ENCODE results near the gene SAAL1.
"Not testable (repeated sequence)": the region's sequence is repeated elsewhere in the genome, so short reads cannot be mapped to it uniquely, and the experiment has no call there.

SAAL1 gene

GRCh38 chr11:18105802-18106574 is at the start of gene SAAL1:
TSS of gene SAAL1 (minus strand) at chr11:18106082. CDS start at chr11:18106041, 41 bp downstream.
- peak; percentile 79 for DNase-seq

DNA sequence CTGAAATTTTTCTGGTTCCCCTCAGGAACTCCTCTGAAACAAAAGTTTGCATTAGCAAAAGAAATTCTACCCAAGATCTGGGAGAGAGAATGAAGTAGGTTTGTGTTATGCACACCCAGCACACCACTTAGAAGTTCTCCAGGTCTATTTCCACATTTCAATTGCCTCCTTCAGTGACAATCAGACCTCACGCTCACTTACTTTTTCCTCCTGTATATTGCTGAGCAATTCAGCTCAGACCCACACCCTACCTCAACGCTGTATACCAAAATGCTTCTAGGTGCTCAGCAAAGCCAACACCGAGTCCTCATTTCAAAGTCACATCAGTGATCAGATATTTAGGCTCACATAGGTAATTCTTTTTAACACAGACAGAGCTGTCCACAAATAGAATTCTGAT is 45.7 kb upstream of the SAAL1 start:
- no peak for DNase-seq

DNA sequence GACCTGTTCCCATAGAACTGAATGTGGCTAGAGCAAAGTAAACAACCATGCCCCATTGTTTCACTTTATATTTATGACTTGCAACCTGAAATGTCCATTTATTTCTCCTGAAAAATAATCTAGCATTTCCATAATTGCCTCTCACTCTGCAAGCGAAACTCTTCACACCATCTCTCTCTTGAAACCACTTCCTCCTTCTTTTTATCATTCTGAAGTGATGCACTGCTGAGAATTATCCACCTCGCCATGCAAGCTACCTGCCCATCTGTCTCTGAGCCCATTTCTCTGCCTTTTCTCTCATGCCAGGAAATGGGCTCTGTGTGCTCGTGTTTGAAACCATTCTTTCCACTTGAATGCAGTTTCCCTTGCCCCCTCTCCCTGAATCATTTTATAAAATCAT is 40.0 kb upstream of the SAAL1 start:
- DNase-seq: no peak

- DNase-seq: peak in 1 of 2 experiments; percentile 22
These were observed 39.1 kb upstream of the SAAL1 start for GRCh38 chr11:18145025-18145424.

DNA sequence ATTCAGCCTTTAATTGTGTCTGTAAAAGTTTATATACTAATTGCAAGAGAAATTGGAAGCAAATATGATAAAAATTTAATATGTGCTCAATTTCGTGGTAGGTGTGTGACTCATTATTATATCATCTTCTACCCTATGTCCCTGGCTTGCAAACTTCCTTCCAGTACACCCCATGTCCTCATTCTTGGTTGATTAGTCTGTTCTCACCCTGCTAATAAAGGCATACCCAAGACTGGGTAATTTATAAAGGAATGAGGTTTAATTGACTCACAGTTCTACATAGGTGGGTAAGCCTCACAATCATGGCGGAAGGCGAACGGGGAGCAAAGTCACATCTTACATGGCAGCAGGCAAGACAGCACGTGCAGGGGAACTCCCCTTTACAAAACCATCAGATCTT is 38.4 kb upstream of the SAAL1 start:
- no peak for DNase-seq

DNA sequence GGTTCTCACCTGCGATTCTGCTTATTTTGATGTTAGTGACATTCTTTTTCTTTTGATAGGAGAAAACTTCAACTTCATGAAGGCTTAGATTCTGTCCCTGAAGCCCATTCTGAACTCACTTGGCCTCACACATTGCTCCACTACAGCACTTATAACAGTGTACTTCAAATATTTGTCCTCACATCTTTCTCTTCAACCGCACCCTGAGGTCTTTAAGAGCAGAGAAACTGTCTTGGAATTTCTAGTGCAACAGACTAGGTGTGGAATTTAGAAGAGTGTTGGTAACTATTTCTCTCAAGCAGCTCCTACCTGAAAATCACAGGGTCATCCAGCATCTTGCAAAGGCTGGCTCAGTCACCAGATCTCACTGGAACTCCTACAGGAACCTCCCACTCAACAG is 34.3 kb upstream of the SAAL1 start:
- DNase-seq: no peak

DNA sequence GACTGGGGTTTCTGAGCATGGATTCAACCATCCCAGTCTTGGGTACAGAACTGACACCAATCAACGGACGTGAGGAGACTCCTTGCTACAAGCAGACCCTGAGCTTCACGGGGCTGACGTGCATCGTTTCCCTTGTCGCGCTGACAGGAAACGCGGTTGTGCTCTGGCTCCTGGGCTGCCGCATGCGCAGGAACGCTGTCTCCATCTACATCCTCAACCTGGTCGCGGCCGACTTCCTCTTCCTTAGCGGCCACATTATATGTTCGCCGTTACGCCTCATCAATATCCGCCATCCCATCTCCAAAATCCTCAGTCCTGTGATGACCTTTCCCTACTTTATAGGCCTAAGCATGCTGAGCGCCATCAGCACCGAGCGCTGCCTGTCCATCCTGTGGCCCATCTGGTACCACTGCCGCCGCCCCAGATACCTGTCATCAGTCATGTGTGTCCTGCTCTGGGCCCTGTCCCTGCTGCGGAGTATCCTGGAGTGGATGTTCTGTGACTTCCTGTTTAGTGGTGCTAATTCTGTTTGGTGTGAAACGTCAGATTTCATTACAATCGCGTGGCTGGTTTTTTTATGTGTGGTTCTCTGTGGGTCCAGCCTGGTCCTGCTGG is 31.4 kb upstream of the SAAL1 start:
- DNase-seq: no peak

DNA sequence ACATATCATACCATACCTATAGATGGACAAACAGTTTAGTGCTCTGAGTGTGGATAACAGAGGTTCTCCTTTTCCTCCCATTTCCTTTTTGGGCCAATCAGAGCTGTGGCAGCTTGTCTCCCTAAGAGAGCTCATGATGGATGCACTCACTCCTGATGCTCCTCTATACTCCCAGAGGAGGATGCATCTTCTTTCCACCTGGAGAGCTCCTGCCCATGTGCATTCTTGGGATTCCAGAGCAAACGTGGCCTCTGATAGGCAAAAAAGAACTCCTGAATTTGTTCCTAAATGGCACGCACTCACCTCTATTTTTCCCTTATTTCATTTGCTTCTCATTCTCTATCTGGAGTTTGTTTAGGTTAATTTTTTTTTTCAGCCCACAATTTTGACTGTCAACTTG is 29.4 kb upstream of the SAAL1 start:
- DNase-seq: no peak

- no peak for DNase-seq
These were observed 26.5 kb upstream of the SAAL1 start, which contains the start of gene MRGPRX3 for GRCh38 chr11:18132341-18132740. TSS of gene MRGPRX3 (plus strand) at chr11:18132571. CDS start at chr11:18137203, 4,632 bp downstream.

DNA sequence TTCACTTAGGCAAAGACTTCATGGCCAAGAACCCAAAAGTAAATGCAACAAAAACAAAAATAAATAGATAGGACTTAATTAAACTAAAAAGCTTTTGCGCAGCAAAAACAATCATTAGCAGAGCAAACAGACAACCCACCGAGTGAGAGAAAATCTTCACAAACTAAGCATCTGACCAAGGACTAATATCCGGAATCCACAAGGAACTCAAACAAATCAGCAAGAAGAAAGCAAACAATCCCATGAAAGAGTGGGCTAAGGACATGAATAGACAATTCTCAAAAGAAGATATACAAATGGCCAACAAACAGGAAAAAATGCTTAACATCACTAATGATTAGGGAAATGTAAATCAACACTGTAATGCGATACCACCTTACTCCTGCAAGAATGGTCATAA is 25.2 kb upstream of the SAAL1 start:
- DNase-seq: not testable (repeated sequence)

- not testable (repeated sequence) for DNase-seq
These were observed 15.5 kb upstream of the SAAL1 start for GRCh38 chr11:18121331-18121828.

DNA sequence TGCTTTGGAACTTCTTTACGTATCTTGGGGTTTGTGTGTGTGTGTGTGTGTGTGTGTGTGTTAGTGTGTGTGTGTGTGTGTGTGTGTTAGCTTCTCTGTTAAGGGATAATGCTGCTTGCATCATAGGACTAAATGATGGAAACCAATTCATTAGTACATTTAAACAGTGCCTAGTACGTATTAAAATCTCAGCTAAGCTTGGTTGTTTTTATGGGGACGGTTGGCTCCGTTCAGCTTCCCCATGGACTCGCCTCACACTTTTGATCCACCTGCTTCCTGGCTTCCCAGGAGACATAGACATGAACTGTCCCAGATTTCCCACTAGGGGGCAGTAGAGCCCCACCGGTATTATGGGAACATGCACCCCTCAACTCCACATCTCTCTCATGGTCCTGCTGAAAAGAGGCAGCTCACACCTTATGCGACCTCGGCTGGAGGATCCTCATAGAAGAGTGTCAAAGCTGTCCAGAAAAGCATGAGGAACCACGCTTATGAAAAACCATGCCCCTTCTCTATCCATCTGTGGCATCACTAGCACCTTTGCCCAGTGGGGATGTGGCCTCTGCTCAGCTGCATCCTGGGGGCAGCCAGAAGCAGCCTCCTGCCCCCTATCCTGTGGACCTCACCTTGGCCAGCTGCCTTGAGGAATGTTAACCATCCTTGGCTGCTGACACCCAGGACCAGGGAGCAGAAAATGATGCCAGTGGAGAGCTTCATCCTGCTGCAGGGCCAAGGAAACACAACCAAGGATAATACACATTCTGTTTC is 9.7 kb upstream of the SAAL1 start:
- DNase-seq: peak; percentile 68 to 72

DNA sequence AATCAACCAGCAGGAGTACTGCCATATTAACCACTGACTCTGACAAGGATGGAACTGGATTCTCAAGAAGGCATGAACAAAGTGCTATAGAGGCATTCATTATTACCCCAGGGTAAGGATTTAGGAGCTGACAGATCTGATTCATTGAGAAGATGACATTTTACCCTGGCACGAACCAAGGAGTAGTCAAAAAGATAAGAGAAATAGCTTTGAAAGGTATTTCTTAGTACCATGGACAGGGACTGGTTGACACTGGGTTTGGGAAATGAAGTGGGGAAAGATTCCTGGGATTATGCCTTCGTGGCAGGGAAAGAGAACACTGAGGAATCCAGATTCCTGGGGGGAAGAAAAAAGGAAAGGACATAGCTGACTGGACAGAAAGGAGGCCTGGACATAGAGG is 5.1 kb upstream of the SAAL1 start:
- DNase-seq: no peak

DNA sequence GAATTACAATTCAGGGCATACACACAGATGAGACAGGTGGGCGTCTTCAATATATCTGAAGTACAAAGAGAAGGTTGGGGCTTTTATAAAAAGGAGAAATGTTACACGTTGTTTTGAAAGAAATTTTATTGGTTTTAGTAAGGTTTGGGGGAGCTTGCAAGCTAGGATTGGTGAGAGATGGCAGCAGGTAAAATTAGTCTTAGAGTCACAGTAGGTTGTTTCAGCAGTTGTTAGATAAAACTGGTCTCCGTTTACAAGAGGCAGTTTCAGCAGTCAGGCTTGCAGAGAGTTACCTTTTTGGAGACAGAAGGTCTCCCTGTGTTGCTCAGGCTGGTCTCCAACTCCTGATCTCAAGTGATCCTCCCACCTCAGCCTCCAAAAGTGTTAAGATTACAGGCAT is 2.4 kb upstream of the SAAL1 start:
- DNase-seq: no peak

DNA sequence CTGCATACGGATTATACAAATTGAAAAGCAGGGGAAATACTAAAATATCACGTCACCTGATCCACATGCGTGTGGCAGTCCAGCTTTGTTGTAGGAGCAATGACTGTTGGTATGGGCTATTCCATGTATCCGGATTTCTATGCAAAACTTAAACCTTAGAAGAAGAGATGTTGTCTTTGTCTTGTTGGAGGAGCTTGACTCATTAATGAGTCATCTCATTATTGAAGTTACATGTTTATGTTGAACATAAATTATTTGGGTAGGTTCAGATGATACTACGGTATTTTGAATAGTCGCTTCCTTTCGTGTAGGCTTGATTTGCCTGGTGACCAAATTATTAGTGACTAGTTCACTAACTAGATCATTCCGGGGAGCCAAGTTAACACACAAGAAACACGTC is 806 bp upstream of the SAAL1 start:
- no peak for DNase-seq

GRCh38 chr11:18105086-18105801 is 638 bp downstream of the SAAL1 start:
- DNase-seq: peak in 1 of 2 experiments; percentile 26

DNA sequence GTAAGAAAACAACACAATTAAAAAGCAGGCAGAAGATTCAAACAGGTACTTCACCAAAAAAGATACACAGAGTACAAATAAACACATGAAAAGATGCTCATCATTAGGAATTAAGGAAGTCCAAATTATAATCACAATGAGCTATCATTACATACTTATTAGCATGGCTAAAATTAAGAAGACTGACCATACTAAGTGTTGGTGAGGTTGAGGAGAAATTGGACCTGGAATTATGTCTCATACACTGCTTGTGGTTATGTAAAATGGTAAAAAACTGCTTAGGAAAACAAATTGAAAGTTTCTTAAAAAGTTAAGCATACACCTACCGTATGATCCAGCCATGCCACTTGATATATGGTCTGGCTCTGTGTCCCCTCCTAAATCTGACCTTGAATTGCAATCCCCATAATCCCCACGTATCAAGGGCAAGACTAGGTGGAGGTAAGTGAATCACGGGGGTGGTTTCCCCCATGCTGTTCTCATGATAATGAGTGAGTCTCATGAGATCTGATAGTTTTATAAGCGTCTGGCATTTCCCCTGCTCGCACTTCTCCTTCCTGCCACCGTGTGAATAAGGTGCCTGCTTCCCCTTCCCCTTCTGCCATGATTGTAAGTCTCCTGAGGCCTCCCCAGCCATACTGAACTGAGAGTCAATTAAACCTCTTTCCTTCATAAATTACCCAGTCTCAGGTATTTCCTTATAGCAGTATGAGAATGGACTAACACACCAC is 4.8 kb downstream of the SAAL1 start:
- no peak for DNase-seq

GRCh38 chr11:18093959-18094358 is 11.9 kb downstream of the SAAL1 start:
- DNase-seq: no peak

GRCh38 chr11:18091731-18092130 is 14.2 kb downstream of the SAAL1 start:
- DNase-seq: no peak

GRCh38 chr11:18088966-18089365 is 16.9 kb downstream of the SAAL1 start:
- peak; percentile 12 to 33 for DNase-seq

- no peak for DNase-seq
These were observed 17.5 kb downstream of the SAAL1 start for GRCh38 chr11:18088366-18088765.

DNA sequence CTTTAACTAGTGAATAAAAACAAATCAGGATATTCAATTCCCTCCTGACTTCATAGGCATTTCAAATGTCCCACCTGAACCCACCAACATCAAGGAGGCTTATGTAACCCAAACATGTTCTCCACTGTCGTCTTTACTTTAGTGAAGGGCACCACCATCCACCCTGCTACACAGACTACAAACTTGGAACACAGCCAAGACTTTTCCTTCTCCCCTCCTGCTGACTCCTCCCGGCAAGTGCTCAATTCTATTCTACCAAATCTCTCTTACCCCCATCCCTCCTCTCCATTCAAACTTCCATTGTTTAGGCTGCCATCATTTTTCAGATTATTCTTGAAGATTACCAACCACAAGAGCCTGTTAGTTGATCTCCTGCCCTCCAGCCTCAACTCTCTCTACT is 24.3 kb downstream of the SAAL1 start:
- no peak for DNase-seq
